Activated CD4-positive, alpha-beta T cell treated with anti-CD3 and anti-CD28 coated beads, Interleukin-2, amount 50 U/mL, for 24 hours (primary cell): ENCODE measurements around the gene PCNT.
"Not testable (repeated sequence)": the region's sequence is repeated elsewhere in the genome, so short reads cannot be mapped to it uniquely, and the experiment has no call there.

Source experiments
- DNase-seq, 2 donors: peaks; one replicate each; pipeline ENCODE4 v3.0.0-alpha.2; 2020; ENCODE audit warnings: low read depth in 1 of 2, low spot score in 1 of 2

The PCNT gene

GRCh38 chr21:46423546-46424038 lies 99.6 kb downstream of the PCNT start:
- DNase-seq, result no peak

- DNase-seq, result no peak
These were observed 100.2 kb downstream of the PCNT start for GRCh38 chr21:46424039-46424591.

- no peak for DNase-seq
These were observed 100.7 kb downstream of the PCNT start for GRCh38 chr21:46424621-46425020.

GRCh38 chr21:46425041-46425440 lies 101.1 kb downstream of the PCNT start:
- no peak for DNase-seq

GRCh38 chr21:46425571-46425970 lies 101.6 kb downstream of the PCNT start:
- DNase-seq, result no peak

- DNase-seq, result no peak
These were observed 102.5 kb downstream of the PCNT start for GRCh38 chr21:46426313-46427046.

GRCh38 chr21:46427516-46427915 lies 103.6 kb downstream of the PCNT start:
- no peak for DNase-seq

GRCh38 chr21:46428286-46428685 lies 104.3 kb downstream of the PCNT start:
- DNase-seq, result no peak

- no peak for DNase-seq
These were observed 105.2 kb downstream of the PCNT start for GRCh38 chr21:46428987-46429710.

- DNase-seq, result no peak
These were observed 106.1 kb downstream of the PCNT start for GRCh38 chr21:46429754-46430681.

GRCh38 chr21:46431448-46431847 lies 107.5 kb downstream of the PCNT start:
- no peak for DNase-seq

GRCh38 chr21:46431884-46432488 lies 108.0 kb downstream of the PCNT start:
- no peak for DNase-seq

GRCh38 chr21:46433116-46433515 lies 109.2 kb downstream of the PCNT start:
- DNase-seq, result not testable (repeated sequence)

- DNase-seq, result no peak
These were observed 110.5 kb downstream of the PCNT start for GRCh38 chr21:46434322-46434958.

GRCh38 chr21:46435786-46436227 lies 111.9 kb downstream of the PCNT start:
- no peak for DNase-seq

GRCh38 chr21:46436621-46437020 lies 112.7 kb downstream of the PCNT start:
- no peak for DNase-seq

- DNase-seq, result no peak
These were observed 113.1 kb downstream of the PCNT start for GRCh38 chr21:46437096-46437498.

GRCh38 chr21:46437511-46437910 lies 113.6 kb downstream of the PCNT start:
- DNase-seq, result no peak

- DNase-seq, result no peak
These were observed 114.3 kb downstream of the PCNT start for GRCh38 chr21:46438241-46438640.

GRCh38 chr21:46439906-46440305 lies 116.0 kb downstream of the PCNT start:
- DNase-seq, result no peak
